SU-DHL-6 (cell line): ENCODE data around the gene OR2T34.

ENCODE experiments used
- EZH2phosphoT487 ChIP-seq: fragments of 200-600 bp; sonication (generic), shearing (Covaris generic); conservative IDR thresholded peaks from 2 replicates; pipeline ENCODE4 v1.6.1; 2018; ENCODE audit warnings: mild to moderate bottlenecking, antibody characterized with exemption, low read length, moderate library complexity, mixed read lengths
- TF ChIP-seq, protein P1 (sequence below): fragments of 200-600 bp; sonication (generic); IDR thresholded peaks from one replicate; pipeline ENCODE4 v1.5.1; 2017; ENCODE audit warnings: antibody characterized with exemption, mild to moderate bottlenecking, low read length, moderate library complexity; ENCODE audit not compliant: insufficient read depth, poor library complexity, severe bottlenecking

DNA sequence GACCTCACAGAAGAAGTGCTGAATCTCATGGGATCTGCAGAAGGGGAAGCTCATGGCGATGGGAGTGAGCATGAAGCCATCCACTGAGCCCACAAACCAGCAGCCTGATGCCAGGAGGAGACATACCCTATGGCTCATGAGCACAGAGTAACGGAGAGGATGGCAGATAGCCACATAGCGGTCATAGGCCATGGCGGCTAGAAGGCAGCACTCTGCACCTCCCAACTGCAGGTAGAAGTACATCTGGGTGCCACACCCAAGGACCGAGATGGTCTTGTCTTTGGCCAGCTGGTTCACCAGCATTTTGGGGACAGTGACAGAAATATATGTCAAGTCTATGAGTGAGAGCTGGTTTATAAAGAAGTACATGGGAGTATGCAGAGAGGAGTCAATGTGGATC, 18.7 kb upstream of the OR2T34 start:
- TF ChIP-seq, protein P1, sequence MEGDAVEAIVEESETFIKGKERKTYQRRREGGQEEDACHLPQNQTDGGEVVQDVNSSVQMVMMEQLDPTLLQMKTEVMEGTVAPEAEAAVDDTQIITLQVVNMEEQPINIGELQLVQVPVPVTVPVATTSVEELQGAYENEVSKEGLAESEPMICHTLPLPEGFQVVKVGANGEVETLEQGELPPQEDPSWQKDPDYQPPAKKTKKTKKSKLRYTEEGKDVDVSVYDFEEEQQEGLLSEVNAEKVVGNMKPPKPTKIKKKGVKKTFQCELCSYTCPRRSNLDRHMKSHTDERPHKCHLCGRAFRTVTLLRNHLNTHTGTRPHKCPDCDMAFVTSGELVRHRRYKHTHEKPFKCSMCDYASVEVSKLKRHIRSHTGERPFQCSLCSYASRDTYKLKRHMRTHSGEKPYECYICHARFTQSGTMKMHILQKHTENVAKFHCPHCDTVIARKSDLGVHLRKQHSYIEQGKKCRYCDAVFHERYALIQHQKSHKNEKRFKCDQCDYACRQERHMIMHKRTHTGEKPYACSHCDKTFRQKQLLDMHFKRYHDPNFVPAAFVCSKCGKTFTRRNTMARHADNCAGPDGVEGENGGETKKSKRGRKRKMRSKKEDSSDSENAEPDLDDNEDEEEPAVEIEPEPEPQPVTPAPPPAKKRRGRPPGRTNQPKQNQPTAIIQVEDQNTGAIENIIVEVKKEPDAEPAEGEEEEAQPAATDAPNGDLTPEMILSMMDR: no peak
- no peak for TF ChIP-seq EZH2phosphoT487
